GM19452 (cell line): ENCODE measurements around the gene USP32.

ENCODE experiments used
- ATAC-seq: cut with Tn5 transposase; IDR thresholded peaks from one replicate; pipeline ENCODE4 v1.9.1; 2021; ENCODE audit not compliant: unreplicated experiment

Gene USP32

GRCh38 chr17:60157487-60158040 lies 234.4 kb downstream of the USP32 start:
- no peak for ATAC-seq

GRCh38 chr17:60156746-60157145 lies 235.2 kb downstream of the USP32 start:
- ATAC-seq = no peak

GRCh38 chr17:60155815-60156214 lies 236.1 kb downstream of the USP32 start:
- no peak for ATAC-seq

- ATAC-seq = no peak
These were observed 236.5 kb downstream of the USP32 start for GRCh38 chr17:60155427-60155814.

GRCh38 chr17:60154616-60155426 lies 237.1 kb downstream of the USP32 start:
- ATAC-seq = no peak

GRCh38 chr17:60153606-60154390 lies 238.1 kb downstream of the USP32 start:
- no peak for ATAC-seq

- peak; percentile 76 for ATAC-seq
These were observed 240.6 kb downstream of the USP32 start for GRCh38 chr17:60151355-60151754.

- ATAC-seq = no peak
These were observed 242.0 kb downstream of the USP32 start, which contains the start of gene CA4 for GRCh38 chr17:60149691-60150582. Gene CA4 (plus strand): TSS chr17:60149973. CDS start chr17:60150035, 62 bp downstream.

GRCh38 chr17:60148373-60148772 lies 243.6 kb downstream of the USP32 start:
- no peak for ATAC-seq

- no peak for ATAC-seq
These were observed 244.2 kb downstream of the USP32 start for GRCh38 chr17:60147553-60148223.

GRCh38 chr17:60146206-60146605 lies 245.7 kb downstream of the USP32 start:
- ATAC-seq = no peak

GRCh38 chr17:60145006-60145935 lies 246.7 kb downstream of the USP32 start:
- ATAC-seq = no peak

- ATAC-seq = no peak
These were observed 248.9 kb downstream of the USP32 start for GRCh38 chr17:60142872-60143499.

- ATAC-seq = no peak
These were observed 250.6 kb downstream of the USP32 start for GRCh38 chr17:60141111-60142018.

- ATAC-seq = no peak
These were observed 252.3 kb downstream of the USP32 start for GRCh38 chr17:60139438-60140285.

- ATAC-seq = no peak
These were observed 253.0 kb downstream of the USP32 start for GRCh38 chr17:60138769-60139437.
